ENCODE results near the gene BIVM. TPM values are rescaled to one million over a fixed set of nuclear protein-coding genes. Genes with fewer than 3 reads are reported as not detected.

The BIVM gene
- total RNA-seq, 1 donor from 2014 or later: 13.6 TPM

DNA sequence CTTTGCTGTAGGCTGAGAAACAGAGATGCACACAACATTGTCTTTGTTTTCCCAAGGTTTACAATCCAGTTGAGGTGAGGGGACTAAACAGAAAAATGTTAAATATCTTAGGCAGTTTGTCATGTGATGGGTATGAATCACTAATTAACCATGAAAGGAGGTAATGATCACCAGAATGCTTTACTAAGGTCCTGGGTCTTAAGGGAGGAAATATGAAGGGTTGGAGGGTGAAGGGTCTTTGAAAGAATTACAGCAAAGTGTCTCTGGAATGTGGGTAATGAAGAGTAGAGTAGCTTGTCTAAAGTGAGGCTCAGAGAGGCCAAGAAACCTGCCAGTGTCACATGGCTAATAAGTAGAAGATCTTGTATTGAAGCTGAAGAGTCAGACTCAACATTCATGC, 19.0 kb downstream of the BIVM start:
- Histone ChIP-seq H3K27ac (no peak overlapping the region), H3F3A (ENCODE audit: low read depth) (no peaks in the 10 kb centered on the region), H3K9me3 (ENCODE audit: low read depth) (no peaks in the 10 kb centered on the region), H3K4me3 (no peak overlapping the region), H3K9ac (no peak overlapping the region), H3K4me2 (no peak overlapping the region), H2AFZ (replicated peaks) (no peak overlapping the region), H3K36me3 (no peaks in the 10 kb centered on the region), H3K79me2 (ENCODE audit: low read depth) (no peaks in the 10 kb centered on the region), H3K27me3 (no peaks in the 10 kb centered on the region), H3K4me1 (no peaks in the 10 kb centered on the region), H4K20me1 (ENCODE audit: low read depth) (no peaks in the 10 kb centered on the region)
- no peaks in the 10 kb centered on the region for H3K9me3 Mint-ChIP-seq
- H3K36me3 Mint-ChIP-seq: peaks cover 18% of the 10 kb centered on the region
- H3K4me3 Mint-ChIP-seq: no peak overlapping the region
- H3K27me3 Mint-ChIP-seq (ENCODE audit: insufficient read depth, low read depth): peaks cover 3% of the 10 kb centered on the region
- peaks cover 3% of the 10 kb centered on the region for H3K4me1 Mint-ChIP-seq
- DNase-seq (ENCODE audit: low spot score): no peak
- no peak overlapping the region for H3K27ac Mint-ChIP-seq
- TF ChIP-seq EZH2 (IDR thresholded peaks at IDR 0.05): no peak
- no peak for TF ChIP-seq EZH2phosphoT487 (IDR thresholded peaks at IDR 0.05)
- TF ChIP-seq, protein P1, sequence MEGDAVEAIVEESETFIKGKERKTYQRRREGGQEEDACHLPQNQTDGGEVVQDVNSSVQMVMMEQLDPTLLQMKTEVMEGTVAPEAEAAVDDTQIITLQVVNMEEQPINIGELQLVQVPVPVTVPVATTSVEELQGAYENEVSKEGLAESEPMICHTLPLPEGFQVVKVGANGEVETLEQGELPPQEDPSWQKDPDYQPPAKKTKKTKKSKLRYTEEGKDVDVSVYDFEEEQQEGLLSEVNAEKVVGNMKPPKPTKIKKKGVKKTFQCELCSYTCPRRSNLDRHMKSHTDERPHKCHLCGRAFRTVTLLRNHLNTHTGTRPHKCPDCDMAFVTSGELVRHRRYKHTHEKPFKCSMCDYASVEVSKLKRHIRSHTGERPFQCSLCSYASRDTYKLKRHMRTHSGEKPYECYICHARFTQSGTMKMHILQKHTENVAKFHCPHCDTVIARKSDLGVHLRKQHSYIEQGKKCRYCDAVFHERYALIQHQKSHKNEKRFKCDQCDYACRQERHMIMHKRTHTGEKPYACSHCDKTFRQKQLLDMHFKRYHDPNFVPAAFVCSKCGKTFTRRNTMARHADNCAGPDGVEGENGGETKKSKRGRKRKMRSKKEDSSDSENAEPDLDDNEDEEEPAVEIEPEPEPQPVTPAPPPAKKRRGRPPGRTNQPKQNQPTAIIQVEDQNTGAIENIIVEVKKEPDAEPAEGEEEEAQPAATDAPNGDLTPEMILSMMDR (IDR thresholded peaks at IDR 0.05): no peak

DNA sequence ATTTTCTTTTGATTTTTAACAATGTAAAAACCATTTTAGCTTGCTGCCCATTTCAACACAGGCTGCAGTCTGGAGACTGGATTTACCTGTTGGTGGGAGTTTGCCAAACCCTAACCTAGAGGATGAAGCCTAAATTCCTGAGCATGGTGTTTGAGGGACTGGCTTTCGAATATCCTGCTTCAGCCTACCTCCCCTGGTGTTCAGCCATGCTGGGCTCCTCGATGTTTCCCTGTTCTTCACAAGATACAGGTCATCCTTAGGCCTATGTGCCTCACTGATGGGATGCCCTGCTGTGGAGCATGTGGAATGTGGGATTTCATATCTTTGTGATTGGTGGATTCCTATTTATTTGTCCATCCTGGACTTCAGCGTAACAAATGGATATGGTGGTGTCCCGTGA, 26.5 kb downstream of the BIVM start:
- no peak for TF ChIP-seq EZH2 (IDR thresholded peaks at IDR 0.05)
- TF ChIP-seq, protein P1 (IDR thresholded peaks at IDR 0.05): no peak
- no peak for TF ChIP-seq EZH2phosphoT487 (IDR thresholded peaks at IDR 0.05)
- no peaks in the 10 kb centered on the region for H3K9me3 ChIP-seq (ENCODE audit: low read depth)
- no peaks in the 10 kb centered on the region for H4K20me1 ChIP-seq (ENCODE audit: low read depth)
- H3K4me2 ChIP-seq: no peak overlapping the region
- H2AFZ ChIP-seq (replicated peaks): no peak overlapping the region
- H3K4me3 ChIP-seq: no peak overlapping the region
- Mint-ChIP-seq H3K27ac (no peak overlapping the region), H3K36me3 (peaks cover 19% of the 10 kb centered on the region), H3K4me1 (no peaks in the 10 kb centered on the region), H3K27me3 (ENCODE audit: insufficient read depth, low read depth) (no peaks in the 10 kb centered on the region), H3K4me3 (no peak overlapping the region), H3K9me3 (no peaks in the 10 kb centered on the region)
- H3K79me2 ChIP-seq (ENCODE audit: low read depth): no peaks in the 10 kb centered on the region
- no peaks in the 10 kb centered on the region for H3K27me3 ChIP-seq
- no peak overlapping the region for H3K9ac ChIP-seq
- no peak for DNase-seq (ENCODE audit: low spot score)
- no peaks in the 10 kb centered on the region for H3K4me1 ChIP-seq
- H3F3A ChIP-seq (ENCODE audit: low read depth): no peaks in the 10 kb centered on the region
- H3K36me3 ChIP-seq: no peaks in the 10 kb centered on the region
- no peak overlapping the region for H3K27ac ChIP-seq

DNA sequence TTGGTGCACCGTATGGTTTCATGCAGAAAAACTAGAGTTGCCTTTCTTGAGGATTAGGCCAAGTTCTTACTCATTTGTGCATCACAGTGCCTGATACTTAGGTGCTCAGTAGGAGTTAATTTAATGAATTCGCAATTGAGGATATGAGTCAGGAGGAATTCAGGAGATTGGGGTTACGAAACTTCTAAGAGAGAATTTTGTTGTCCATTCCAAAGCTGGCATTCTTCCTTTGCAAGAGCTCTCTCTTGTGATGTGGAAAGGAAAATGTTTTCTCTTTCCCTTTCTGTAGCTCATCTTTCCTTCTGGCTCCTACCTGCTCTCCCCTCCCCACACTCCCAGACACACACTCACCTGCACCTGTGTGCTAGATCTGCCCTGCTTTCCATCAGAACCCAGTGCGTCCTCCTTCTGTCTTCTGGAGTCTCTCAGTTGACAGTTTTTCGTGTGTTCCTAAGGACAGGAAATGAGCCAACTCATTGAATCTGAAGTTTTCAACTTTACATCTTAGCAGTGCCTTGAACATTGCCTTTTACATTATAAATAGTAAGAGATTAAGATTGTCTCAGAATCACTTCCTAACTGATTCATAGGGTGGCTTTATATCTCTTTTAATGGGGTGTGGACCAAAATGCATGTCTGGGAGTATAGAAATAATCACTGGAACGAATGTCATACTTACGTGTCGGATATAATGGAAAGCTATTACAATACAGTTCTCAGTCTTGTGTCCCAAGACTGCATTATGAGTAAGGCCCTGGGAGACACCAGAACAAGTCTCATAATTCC, 27.2 kb downstream of the BIVM start:
- no peak for TF ChIP-seq EZH2phosphoT487 (IDR thresholded peaks at IDR 0.05)
- TF ChIP-seq, protein P1 (IDR thresholded peaks at IDR 0.05): no peak
- TF ChIP-seq EZH2 (IDR thresholded peaks at IDR 0.05): no peak
- Histone ChIP-seq H4K20me1 (ENCODE audit: low read depth) (no peaks in the 10 kb centered on the region), H3K9me3 (ENCODE audit: low read depth) (no peaks in the 10 kb centered on the region), H3K27ac (no peak overlapping the region), H3K79me2 (ENCODE audit: low read depth) (no peaks in the 10 kb centered on the region), H3K4me1 (no peaks in the 10 kb centered on the region), H3K27me3 (no peaks in the 10 kb centered on the region), H3K4me2 (no peak overlapping the region), H2AFZ (replicated peaks) (no peak overlapping the region), H3K9ac (no peak overlapping the region), H3F3A (ENCODE audit: low read depth) (no peaks in the 10 kb centered on the region), H3K4me3 (no peak overlapping the region), H3K36me3 (no peaks in the 10 kb centered on the region)
- H3K27me3 Mint-ChIP-seq (ENCODE audit: insufficient read depth, low read depth): no peaks in the 10 kb centered on the region
- no peak for DNase-seq (ENCODE audit: low spot score)
- no peaks in the 10 kb centered on the region for H3K9me3 Mint-ChIP-seq
- H3K27ac Mint-ChIP-seq: no peak overlapping the region
- peaks cover 19% of the 10 kb centered on the region for H3K36me3 Mint-ChIP-seq
- H3K4me3 Mint-ChIP-seq: no peak overlapping the region
- H3K4me1 Mint-ChIP-seq: no peaks in the 10 kb centered on the region

Data from neural progenitor cell (in vitro differentiated cells).